HG02610 (cell line): ENCODE results near the gene UTS2B.

Experiments
- ATAC-seq: cut with Tn5 transposase; IDR thresholded peaks from one replicate; pipeline ENCODE4 v1.9.1; 2021; ENCODE audit warnings: mild to moderate bottlenecking, moderate library complexity; ENCODE audit not compliant: unreplicated experiment

Gene UTS2B

GRCh38 chr3:191329654-191330529 lies at the start of gene UTS2B:
UTS2B (minus strand) TSS chr3:191330526; CDS start chr3:191282189, 48,337 bp downstream.
- ATAC-seq = peak; percentile 21

GRCh38 chr3:191380001-191380400 lies 49.7 kb upstream of the UTS2B start:
- no peak for ATAC-seq

DNA sequence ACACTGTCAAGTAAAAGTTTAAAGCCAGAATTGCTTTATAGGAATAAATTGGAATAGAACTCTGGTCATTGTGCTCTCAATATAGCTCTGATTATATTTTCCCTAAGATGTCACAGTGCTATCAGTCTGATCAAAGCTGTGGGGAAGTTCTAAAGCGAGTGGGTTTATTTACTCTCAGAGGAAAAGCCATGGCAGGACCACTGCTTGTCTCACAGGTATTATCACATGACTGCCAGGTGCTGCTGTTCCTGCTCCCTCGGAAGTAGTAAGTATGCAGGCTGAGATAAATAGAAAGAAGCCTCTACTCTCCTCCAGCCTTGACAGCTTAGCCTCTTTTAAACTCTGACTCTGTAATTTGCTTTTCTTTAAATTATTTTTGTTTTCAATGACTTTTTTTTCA lies 49.1 kb upstream of the UTS2B start:
- no peak for ATAC-seq

DNA sequence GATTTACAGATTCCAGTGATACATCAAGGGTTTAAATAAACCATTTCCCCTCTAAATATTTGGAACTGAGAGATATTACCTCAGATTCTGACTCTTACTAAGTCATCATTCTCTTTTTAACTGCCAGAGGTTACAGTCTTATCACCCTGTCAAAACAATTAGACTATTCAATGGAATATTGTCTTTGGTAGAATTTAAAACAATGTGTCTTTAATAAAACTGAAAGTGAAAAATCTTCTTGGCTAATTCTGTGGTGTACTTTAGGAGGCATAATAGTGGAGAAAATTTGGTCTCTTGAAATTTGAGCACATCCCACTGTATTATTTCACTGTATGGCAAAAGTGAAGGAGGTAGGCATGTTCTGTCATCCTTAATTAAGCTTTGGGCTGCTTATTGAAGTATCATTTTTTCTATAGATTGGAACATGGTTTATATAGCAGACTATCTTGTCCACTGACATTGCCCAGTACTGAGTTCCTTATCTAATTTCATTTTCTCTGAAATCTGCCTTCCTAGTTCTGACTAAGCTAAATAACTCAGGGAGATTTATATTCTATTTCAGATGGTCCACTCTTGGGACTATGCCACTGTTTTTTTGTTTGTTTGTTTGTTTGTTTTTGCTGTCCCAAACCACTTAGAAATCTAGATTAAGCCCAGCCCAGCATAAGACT lies 48.0 kb upstream of the UTS2B start:
- no peak for ATAC-seq

DNA sequence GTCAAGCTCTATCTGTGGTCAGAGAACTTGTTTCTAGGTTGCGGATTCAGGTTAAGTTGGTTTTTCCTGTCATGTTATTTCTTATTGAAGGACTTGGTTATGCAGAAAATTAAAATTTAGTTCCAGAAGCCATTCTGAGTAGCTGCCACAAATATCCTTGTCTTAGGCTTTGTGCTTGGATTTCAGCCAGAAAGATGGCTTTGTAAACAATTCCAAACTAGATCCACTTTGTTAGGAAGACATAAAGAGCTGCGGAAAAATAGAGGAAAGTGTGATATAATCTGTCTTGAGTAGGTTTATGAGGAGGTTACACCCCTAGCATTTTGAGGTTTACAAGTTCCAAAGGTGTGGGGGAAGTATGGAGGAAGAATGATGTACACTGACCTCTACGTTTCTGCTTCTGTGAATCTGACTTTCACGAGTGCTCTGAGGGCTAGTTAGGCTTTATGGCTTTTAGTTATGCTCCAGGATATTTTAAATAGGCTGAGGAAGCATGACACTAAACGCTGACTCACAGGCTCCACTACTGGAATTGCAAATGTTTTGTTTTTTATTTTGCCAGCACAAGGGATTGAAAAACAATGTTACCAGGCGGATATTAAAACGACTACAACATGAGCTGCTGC lies 46.3 kb upstream of the UTS2B start:
- ATAC-seq = no peak

DNA sequence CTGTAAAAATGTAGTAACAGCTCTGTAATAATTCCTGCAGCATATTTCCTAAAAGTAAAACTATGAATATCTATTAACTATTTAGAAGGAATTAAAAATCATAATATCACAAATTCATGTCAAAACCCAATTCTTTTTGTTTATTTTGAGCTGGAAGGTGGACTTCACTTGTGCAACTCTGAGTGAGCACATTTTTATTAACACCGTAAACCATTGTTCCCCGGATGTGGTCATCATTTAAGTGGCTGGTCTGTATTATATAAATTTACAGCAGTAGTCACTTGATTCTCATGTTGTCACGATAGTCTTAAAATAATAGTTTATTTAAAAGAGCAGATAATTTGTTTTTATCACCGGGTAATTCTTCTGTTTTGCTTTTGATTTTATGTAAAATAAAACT lies 43.0 kb upstream of the UTS2B start:
- ATAC-seq = no peak

DNA sequence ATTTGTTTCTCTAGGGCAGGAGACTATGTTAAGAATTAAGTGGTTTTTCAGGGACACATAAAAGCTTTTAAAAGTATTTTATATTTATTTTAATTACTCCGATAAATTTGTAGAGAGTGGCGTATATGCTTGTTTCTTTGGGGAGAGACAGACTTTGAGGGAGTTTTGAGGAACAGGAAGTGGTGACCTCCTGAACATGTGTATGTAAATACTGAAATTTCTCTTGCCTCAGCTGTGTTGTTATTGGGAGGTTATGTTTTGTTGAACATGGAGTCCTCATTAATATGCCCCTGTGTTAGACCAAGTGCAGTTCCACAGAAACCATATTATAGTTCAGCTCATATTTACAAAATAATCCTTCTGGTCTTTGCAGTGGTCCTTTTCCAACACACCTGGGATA lies 41.8 kb upstream of the UTS2B start:
- peak; percentile 44 for ATAC-seq

GRCh38 chr3:191369616-191370010 lies 39.3 kb upstream of the UTS2B start:
- ATAC-seq = no peak

GRCh38 chr3:191368755-191369615 lies 38.7 kb upstream of the UTS2B start:
- ATAC-seq = no peak

DNA sequence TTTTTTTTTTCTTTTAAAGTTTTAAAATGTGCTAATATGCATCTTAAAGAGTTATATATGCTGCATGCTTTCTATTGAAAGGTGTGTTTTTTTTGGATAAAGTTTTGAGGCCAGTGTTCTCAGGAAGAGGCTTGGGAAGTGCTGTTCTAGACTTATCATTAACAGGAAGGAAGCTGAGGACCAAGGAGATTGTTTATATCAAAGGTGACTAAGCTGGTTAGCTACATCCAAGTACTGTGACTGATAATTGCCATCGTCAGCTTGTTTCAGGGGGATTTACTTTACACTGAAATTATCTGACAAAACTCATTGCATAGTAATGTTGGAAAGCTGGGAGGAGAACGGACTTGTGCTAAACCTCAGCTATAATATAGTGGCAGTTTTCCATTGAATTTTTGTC lies 36.3 kb upstream of the UTS2B start:
- no peak for ATAC-seq

- no peak for ATAC-seq
Measured at GRCh38 chr3:191363221-191363620, 32.9 kb upstream of the UTS2B start.

- ATAC-seq = peak; percentile 55
Measured at GRCh38 chr3:191362524-191363090, 32.3 kb upstream of the UTS2B start.

DNA sequence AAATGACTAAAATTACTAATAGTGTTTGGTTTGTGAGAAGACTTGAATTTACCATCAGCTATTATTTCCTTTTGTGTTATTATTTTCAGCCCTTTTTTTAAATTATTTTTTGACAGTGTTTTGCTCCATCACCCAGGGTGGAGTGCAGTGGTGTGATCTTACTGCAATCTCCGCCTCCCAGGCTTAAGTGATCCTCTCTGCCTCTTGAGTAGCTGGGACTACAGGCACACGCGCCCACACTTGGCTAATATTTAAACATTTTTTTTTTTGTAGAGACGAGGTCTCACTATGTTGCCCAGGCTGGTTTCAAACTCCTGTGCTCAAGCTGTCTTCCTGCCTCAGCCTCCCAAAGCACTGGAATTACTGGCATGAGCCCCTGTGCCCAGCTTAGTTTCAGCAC lies 31.7 kb upstream of the UTS2B start:
- no peak for ATAC-seq

- no peak for ATAC-seq
Measured at GRCh38 chr3:191361456-191361855, 31.1 kb upstream of the UTS2B start.

GRCh38 chr3:191360620-191361019 lies 30.3 kb upstream of the UTS2B start:
- no peak for ATAC-seq

GRCh38 chr3:191358929-191359328 lies 28.6 kb upstream of the UTS2B start:
- peak; percentile 50 for ATAC-seq

- ATAC-seq = no peak
Measured at GRCh38 chr3:191357909-191358308, 27.6 kb upstream of the UTS2B start.

GRCh38 chr3:191356631-191357439 lies 26.5 kb upstream of the UTS2B start:
- ATAC-seq = no peak

- peak; percentile 92 for ATAC-seq
Measured at GRCh38 chr3:191355406-191355805, 25.1 kb upstream of the UTS2B start.
